Astrocyte of the cerebellum (primary cell): ENCODE results near the gene MAPKAPK5.

Experiments
- DNase-seq: peaks from one replicate; pipeline ENCODE4 v3.0.0-alpha.2; 2011; ENCODE audit warnings: low read depth
- H3K4me3 ChIP-seq: 2 replicates; pipeline ENCODE4 v1.5.1; 2011; ENCODE audit warnings: mild to moderate bottlenecking, low read depth, low read length, moderate library complexity
- CTCF ChIP-seq: IDR thresholded peaks from 2 replicates; pipeline ENCODE4 v1.5.1; 2012; ENCODE audit warnings: low read length, low read depth, moderate library complexity, mild to moderate bottlenecking; ENCODE audit errors: missing control alignments
- in situ Hi-C: cut with HindIII; loops from 2 replicates; pipeline ENCODE4 v1.10.0; 2017; ENCODE audit warnings: low sequenced_read_pairs

Gene MAPKAPK5

GRCh38 chr12:111864913-111865312 lies 22.9 kb downstream of the MAPKAPK5 start:
- in situ Hi-C loops, result no loop called here
- H3K4me3 ChIP-seq, result no peak overlapping the region
- no peak for TF ChIP-seq CTCF
- DNase-seq, result no peak

GRCh38 chr12:111867531-111867930 lies 25.5 kb downstream of the MAPKAPK5 start:
- no peak for TF ChIP-seq CTCF
- no peak overlapping the region for H3K4me3 ChIP-seq
- in situ Hi-C loops, result no loop called here
- DNase-seq, result no peak

- TF ChIP-seq CTCF, result no peak
- in situ Hi-C loops, result no loop called here
- no peak for DNase-seq
- H3K4me3 ChIP-seq, result no peak overlapping the region
These were observed 26.9 kb downstream of the MAPKAPK5 start for GRCh38 chr12:111868676-111869588.

GRCh38 chr12:111869671-111870070 lies 27.6 kb downstream of the MAPKAPK5 start:
- no peak for TF ChIP-seq CTCF
- no peak overlapping the region for H3K4me3 ChIP-seq
- in situ Hi-C loops, result no loop called here
- DNase-seq, result no peak

- H3K4me3 ChIP-seq, result no peak overlapping the region
- in situ Hi-C loops, result no loop called here
- TF ChIP-seq CTCF, result no peak
- DNase-seq, result no peak
These were observed 28.2 kb downstream of the MAPKAPK5 start for GRCh38 chr12:111870216-111870615.

- in situ Hi-C loops, result no loop called here
- H3K4me3 ChIP-seq, result no peak overlapping the region
- no peak for DNase-seq
- TF ChIP-seq CTCF, result no peak
These were observed 28.7 kb downstream of the MAPKAPK5 start for GRCh38 chr12:111870706-111871105.
